H9 (cell line): ENCODE measurements around the gene IFIH1. TPM values are rescaled to one million over a fixed set of nuclear protein-coding genes. Genes with fewer than 3 reads are reported as not detected.

Experiments used
- DNase-seq: peaks from one replicate; pipeline ENCODE4 v3.0.0-alpha.2; 2017
- H2AFZ ChIP-seq: one replicate; pipeline ENCODE4 v1.6.1; 2013; ENCODE audit warnings: mild to moderate bottlenecking, low read length, control low read depth, moderate library complexity
- H2AK5ac ChIP-seq: 2 replicates; pipeline ENCODE4 v1.6.1; 2013; ENCODE audit warnings: low read length, control low read depth, mixed read lengths; ENCODE audit not compliant: insufficient read length
- H2BK120ac ChIP-seq: one replicate; pipeline ENCODE4 v1.6.1; 2013; ENCODE audit warnings: low read depth, mild to moderate bottlenecking, low read length, control low read depth, inconsistent platforms; ENCODE audit not compliant: poor library complexity, severe bottlenecking
- H2BK12ac ChIP-seq: 2 replicates; pipeline ENCODE4 v1.6.1; 2013; ENCODE audit warnings: low read length, control low read depth, mixed read lengths, low read depth; ENCODE audit not compliant: insufficient read length
- H2BK15ac ChIP-seq: 2 replicates; pipeline ENCODE4 v1.6.1; 2013; ENCODE audit warnings: low read depth, low read length, control low read depth
- H2BK20ac ChIP-seq: one replicate; pipeline ENCODE4 v1.6.1; 2013; ENCODE audit warnings: low read depth, mild to moderate bottlenecking, low read length, control low read depth, inconsistent platforms; ENCODE audit not compliant: poor library complexity, severe bottlenecking
- H2BK5ac ChIP-seq: 2 replicates; pipeline ENCODE4 v1.6.1; 2013; ENCODE audit warnings: low read length, control low read depth, mixed read lengths; ENCODE audit not compliant: insufficient read length
- H3K14ac ChIP-seq: 2 replicates; pipeline ENCODE4 v1.6.1; 2013; ENCODE audit warnings: low read length, control low read depth; ENCODE audit not compliant: insufficient read depth
- H3K18ac ChIP-seq: 2 replicates; pipeline ENCODE4 v1.6.1; 2013; ENCODE audit warnings: low read depth, mild to moderate bottlenecking, mixed read lengths, low read length, control low read depth; ENCODE audit not compliant: insufficient read length
- H3K23ac ChIP-seq: 2 replicates; pipeline ENCODE4 v1.6.1; 2013; ENCODE audit warnings: low read length, control low read depth, mixed read lengths, low read depth; ENCODE audit not compliant: insufficient read length
- H3K23me2 ChIP-seq: 2 replicates; pipeline ENCODE4 v1.6.1; 2013; ENCODE audit warnings: low read depth, mild to moderate bottlenecking, mixed read lengths, low read length, control low read depth; ENCODE audit not compliant: insufficient read length, poor library complexity, severe bottlenecking
- H3K27ac ChIP-seq: 2 replicates; pipeline ENCODE4 v1.5.1; 2013; ENCODE audit warnings: low read length, control low read depth, mixed read lengths, low read depth; ENCODE audit not compliant: insufficient read length
- H3K27me3 ChIP-seq: 2 replicates; pipeline ENCODE4 v1.6.1; 2013; ENCODE audit warnings: low read length, control low read depth, inconsistent platforms; ENCODE audit not compliant: insufficient read depth
- H3K4ac ChIP-seq: 2 replicates; pipeline ENCODE4 v1.6.1; 2013; ENCODE audit warnings: low read depth, mild to moderate bottlenecking, control low read depth, inconsistent platforms, low read length, moderate library complexity
- H3K4me1 ChIP-seq: 2 replicates; pipeline ENCODE4 v1.6.1; 2013; ENCODE audit warnings: low read length, control low read depth, inconsistent platforms; ENCODE audit not compliant: insufficient read depth
- H3K4me2 ChIP-seq: 2 replicates; pipeline ENCODE4 v1.6.1; 2013; ENCODE audit warnings: low read length, control low read depth, mixed read lengths; ENCODE audit not compliant: insufficient read length, insufficient read depth
- H3K56ac ChIP-seq: 2 replicates; pipeline ENCODE4 v1.6.1; 2013; ENCODE audit warnings: low read depth, mild to moderate bottlenecking, mixed read lengths, low read length, control low read depth; ENCODE audit not compliant: insufficient read length
- H3K79me1 ChIP-seq: 2 replicates; pipeline ENCODE4 v1.6.1; 2013; ENCODE audit warnings: low read depth, mild to moderate bottlenecking, moderate library complexity, low read length, control low read depth, inconsistent platforms; ENCODE audit not compliant: insufficient read depth, poor library complexity, severe bottlenecking
- H3K79me2 ChIP-seq: 2 replicates; pipeline ENCODE4 v1.6.1; 2013; ENCODE audit warnings: low read length, control low read depth, inconsistent platforms; ENCODE audit not compliant: insufficient read depth
- H3K9ac ChIP-seq: 2 replicates; pipeline ENCODE4 v1.6.1; 2013; ENCODE audit warnings: low read length, control low read depth, mixed read lengths; ENCODE audit not compliant: insufficient read length; ENCODE audit errors: extremely low read depth
- H3K9me3 ChIP-seq: one replicate; pipeline ENCODE4 v1.6.1; 2013; ENCODE audit warnings: low read depth, low read length, inconsistent platforms; ENCODE audit not compliant: control insufficient read depth
- H3T11ph ChIP-seq: one replicate; pipeline ENCODE4 v1.6.1; 2013; ENCODE audit warnings: mild to moderate bottlenecking, low read length, control low read depth, inconsistent platforms
- H4K20me1 ChIP-seq: one replicate; pipeline ENCODE4 v1.6.1; 2013; ENCODE audit not compliant: control insufficient read depth, insufficient read length, insufficient read depth
- H4K5ac ChIP-seq: 2 replicates; pipeline ENCODE4 v1.6.1; 2013; ENCODE audit warnings: low read depth, mild to moderate bottlenecking, mixed read lengths, low read length, control low read depth; ENCODE audit not compliant: insufficient read length
- H4K8ac ChIP-seq: replicated peaks from 2 replicates; pipeline ENCODE4 v1.6.1; 2013; ENCODE audit warnings: low read length, control low read depth, mixed read lengths, low read depth; ENCODE audit not compliant: insufficient read length
- H4K91ac ChIP-seq: 2 replicates; pipeline ENCODE4 v1.6.1; 2013; ENCODE audit warnings: low read depth, mild to moderate bottlenecking, moderate library complexity, mixed read lengths, low read length, control low read depth; ENCODE audit not compliant: insufficient read length
- H3K27ac Mint-ChIP-seq, 3 experiments: 2 replicates in 2 of 3; 3 replicates in 1 of 3; pipeline ENCODE4 v1.8.0; 2020 to 2021; ENCODE audit warnings: mixed read lengths in 3 of 3, mild to moderate bottlenecking in 1 of 3, moderate library complexity in 1 of 3
- H3K27me3 Mint-ChIP-seq: 2 replicates; pipeline ENCODE4 v1.8.0; 2021; ENCODE audit warnings: low read depth, mild to moderate bottlenecking, moderate library complexity, mixed read lengths
- H3K36me3 Mint-ChIP-seq, 3 experiments: 2 replicates in 2 of 3; 3 replicates in 1 of 3; pipeline ENCODE4 v1.8.0; 2020 to 2021; ENCODE audit warnings: low read depth in 3 of 3, mixed read lengths in 3 of 3; ENCODE audit not compliant: insufficient read depth in 1 of 3
- H3K4me1 Mint-ChIP-seq, 2 experiments: 2 replicates each; pipeline ENCODE4 v1.8.0; 2020; ENCODE audit warnings: mixed read lengths in 2 of 2
- H3K4me3 Mint-ChIP-seq, 2 experiments: 2 replicates in 1 of 2; 3 replicates in 1 of 2; pipeline ENCODE4 v1.8.0; 2020 to 2021; ENCODE audit warnings: mild to moderate bottlenecking in 2 of 2, mixed read lengths in 2 of 2, moderate library complexity in 1 of 2
- H3K9me3 Mint-ChIP-seq, 2 experiments: 2 replicates in 1 of 2; 3 replicates in 1 of 2; pipeline ENCODE4 v1.8.0; 2020; ENCODE audit warnings: mild to moderate bottlenecking in 2 of 2, mixed read lengths in 2 of 2, moderate library complexity in 1 of 2
- WGBS: extraction: QIAGEN DNeasy Blood & Tissue Kit; methylation state at CpG from one replicate; pipeline ENCODE4 v1.1.7; 2013; ENCODE audit warnings: missing lambda C conversion rate, low lambda C conversion rate, mixed read lengths; ENCODE audit not compliant: insufficient read length; ENCODE audit errors: extremely low coverage; 5-methylcytosine and 5-hydroxymethylcytosine counted together
- total RNA-seq: library from RNA; stranded (reverse); gene quantifications from 2 replicates; pipeline ENCODE4 v1.2.1, GENCODE V29; 2021
- TF ChIP-seq, protein P1 (sequence below): fragments of 200-600 bp; sonication (generic); conservative IDR thresholded peaks from 3 replicates; pipeline ENCODE4 v1.8.0; 2021; ENCODE audit warnings: antibody characterized with exemption, mild to moderate bottlenecking

The IFIH1 gene
- total RNA-seq, 1 experiment from 2014 or later: 0.81 TPM

DNA sequence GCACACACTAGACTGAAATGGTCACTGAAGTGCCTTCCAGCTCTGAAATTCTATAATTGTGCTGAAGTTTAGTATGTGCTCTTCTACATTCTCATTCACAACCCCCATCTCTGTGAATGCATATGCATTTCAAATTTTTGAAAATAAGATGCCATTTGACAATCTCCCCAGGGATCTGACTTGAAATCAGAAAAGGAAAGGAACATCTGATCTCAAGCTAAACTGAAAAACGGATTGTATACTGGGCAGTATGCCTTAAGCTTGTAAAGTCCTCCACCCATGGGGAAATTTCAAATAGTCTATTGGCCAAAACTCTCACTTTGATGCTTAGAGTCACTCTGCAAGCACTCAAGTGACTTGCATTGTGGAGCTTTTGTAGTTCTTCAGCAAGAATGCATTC, 98.1 kb downstream of the IFIH1 start:
- H3K27ac Mint-ChIP-seq: 0 out of 7 replicates have a peak overlapping the region, but pooled peaks of 1 of the 3 experiments have one; percentile 86
- DNase-seq: no peak
- H3K9me3 Mint-ChIP-seq: no peaks in the 10 kb centered on the region
- Histone ChIP-seq H3K14ac (no peak overlapping the region), H4K8ac (no peak overlapping the region), H3K27me3 (no peaks in the 10 kb centered on the region), H4K20me1 (no peaks in the 10 kb centered on the region), H3K56ac (no peak overlapping the region), H3K23ac (no peak overlapping the region), H2BK20ac (no peak overlapping the region), H3T11ph (no peak overlapping the region), H3K4me1 (no peaks in the 10 kb centered on the region), H2AK5ac (no peak overlapping the region), H2BK12ac (no peak overlapping the region), H3K9me3 (no peaks in the 10 kb centered on the region), H3K9ac (no peak overlapping the region), H3K23me2 (no peaks in the 10 kb centered on the region), H3K79me1 (no peaks in the 10 kb centered on the region), H3K18ac (no peak overlapping the region), H3K79me2 (no peaks in the 10 kb centered on the region), H3K4me2 (no peak overlapping the region), H3K4ac (no peak overlapping the region), H4K91ac (no peak overlapping the region), H4K5ac (no peak overlapping the region), H2AFZ (no peak overlapping the region), H3K27ac (no peak overlapping the region), H2BK5ac (no peak overlapping the region), H2BK120ac (no peak overlapping the region), H2BK15ac (no peak overlapping the region)
- H3K36me3 Mint-ChIP-seq: no peaks in the 10 kb centered on the region
- no peaks in the 10 kb centered on the region for H3K27me3 Mint-ChIP-seq
- WGBS: no CpG with 5 or more reads among the region's 1 CpG
- TF ChIP-seq, protein P1, sequence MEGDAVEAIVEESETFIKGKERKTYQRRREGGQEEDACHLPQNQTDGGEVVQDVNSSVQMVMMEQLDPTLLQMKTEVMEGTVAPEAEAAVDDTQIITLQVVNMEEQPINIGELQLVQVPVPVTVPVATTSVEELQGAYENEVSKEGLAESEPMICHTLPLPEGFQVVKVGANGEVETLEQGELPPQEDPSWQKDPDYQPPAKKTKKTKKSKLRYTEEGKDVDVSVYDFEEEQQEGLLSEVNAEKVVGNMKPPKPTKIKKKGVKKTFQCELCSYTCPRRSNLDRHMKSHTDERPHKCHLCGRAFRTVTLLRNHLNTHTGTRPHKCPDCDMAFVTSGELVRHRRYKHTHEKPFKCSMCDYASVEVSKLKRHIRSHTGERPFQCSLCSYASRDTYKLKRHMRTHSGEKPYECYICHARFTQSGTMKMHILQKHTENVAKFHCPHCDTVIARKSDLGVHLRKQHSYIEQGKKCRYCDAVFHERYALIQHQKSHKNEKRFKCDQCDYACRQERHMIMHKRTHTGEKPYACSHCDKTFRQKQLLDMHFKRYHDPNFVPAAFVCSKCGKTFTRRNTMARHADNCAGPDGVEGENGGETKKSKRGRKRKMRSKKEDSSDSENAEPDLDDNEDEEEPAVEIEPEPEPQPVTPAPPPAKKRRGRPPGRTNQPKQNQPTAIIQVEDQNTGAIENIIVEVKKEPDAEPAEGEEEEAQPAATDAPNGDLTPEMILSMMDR: no peak
- no peaks in the 10 kb centered on the region; a peak in 1 of 4 replicates for H3K4me1 Mint-ChIP-seq
- no peak overlapping the region for H3K4me3 Mint-ChIP-seq
